IPS-NIHi11 (cell line): Measurements from ENCODE around the gene DHCR7.

Experiments
- DNase-seq: peaks from one replicate; pipeline ENCODE4 v3.0.0; 2012; ENCODE audit warnings: mixed read lengths, low spot score

Gene DHCR7

DNA sequence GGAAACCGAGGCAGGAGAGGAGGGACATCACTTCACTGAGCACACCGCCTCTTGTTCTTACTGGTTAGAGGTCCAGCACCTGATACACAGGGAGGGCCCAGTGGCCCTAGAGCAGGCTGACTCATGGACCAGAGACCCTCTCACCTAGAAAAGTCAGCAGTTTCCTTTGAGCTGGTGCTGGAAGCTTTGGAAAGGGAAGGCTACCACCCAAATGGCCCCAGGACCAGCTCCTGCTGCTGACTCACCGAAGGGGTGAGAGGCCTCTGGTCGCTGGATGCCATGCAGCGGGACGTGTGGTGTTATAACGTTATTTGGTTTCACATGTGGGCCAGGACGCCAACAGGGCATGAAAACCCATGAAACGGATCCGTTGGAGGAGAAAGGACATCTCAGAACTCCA is 8.6 kb upstream of the DHCR7 start:
- no peak for DNase-seq

DNA sequence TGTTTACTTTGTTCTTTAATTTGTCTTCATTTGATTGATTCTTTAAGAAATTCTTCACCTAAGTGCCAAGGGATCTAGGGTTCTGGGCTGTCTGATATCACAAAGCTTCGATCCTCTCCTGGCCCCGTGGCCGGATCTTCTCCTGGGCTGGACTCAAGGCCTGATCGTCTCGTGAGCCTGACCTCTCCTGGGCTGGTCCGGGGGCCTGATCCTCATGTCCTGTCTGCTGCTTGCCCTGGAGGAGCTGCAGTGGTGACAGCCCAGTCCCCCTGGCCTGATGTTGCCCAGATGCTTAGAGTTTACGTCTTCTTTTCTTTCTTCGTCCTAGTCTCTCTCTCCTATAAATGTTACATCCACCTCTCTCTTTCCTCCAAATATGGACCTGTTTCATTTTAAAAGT is 8.1 kb upstream of the DHCR7 start:
- no peak for DNase-seq

DNA sequence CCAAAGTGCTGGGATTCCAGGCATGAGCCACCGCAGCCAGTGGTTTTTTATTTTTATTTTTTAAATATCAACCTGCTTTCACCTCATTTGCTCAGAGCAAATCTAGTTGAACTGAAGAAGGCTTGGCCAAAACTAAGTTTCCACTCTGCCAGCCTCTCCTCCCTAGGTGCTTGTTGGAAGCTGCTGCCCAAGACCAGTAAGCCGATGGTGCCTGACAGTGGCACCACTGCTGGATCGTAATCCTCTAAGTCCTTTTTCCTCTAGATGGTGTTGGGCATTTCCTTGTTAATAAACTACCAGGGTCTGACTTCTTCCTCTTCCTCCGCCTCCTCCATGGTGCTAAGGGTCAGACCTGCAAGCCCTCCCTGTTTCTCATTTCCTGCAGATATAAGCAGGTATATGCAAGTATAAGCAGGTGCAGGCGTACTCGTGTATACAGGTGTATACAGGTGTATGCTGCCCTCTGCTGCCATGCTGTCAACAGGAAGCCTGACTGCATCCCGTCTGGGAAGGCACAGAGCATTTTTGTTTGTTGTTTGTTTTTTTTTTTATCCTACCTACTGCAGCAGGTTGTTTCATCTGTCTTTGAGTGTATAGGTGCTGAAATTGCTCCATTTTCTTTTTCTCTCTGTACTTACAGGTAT is 6.4 kb upstream of the DHCR7 start:
- no peak for DNase-seq

DNA sequence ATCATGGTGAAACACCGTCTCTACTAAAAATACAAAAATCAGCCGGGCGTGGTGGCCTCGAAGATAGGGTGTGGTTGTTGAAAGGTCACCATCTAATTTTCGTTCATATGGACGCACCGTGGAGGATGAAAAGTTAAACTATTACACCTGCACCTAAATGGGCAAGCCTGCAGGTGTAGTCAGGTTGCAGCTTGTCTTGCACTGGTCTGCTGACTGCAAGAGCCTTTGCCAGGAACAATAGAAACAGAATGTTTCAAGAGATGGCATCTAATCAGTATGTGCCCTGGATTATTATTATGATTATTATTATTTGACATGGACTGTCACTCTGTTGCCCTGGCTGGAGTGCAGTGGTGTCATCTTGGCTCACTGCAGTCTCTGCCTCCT is 5.7 kb upstream of the DHCR7 start:
- no peak for DNase-seq

DNA sequence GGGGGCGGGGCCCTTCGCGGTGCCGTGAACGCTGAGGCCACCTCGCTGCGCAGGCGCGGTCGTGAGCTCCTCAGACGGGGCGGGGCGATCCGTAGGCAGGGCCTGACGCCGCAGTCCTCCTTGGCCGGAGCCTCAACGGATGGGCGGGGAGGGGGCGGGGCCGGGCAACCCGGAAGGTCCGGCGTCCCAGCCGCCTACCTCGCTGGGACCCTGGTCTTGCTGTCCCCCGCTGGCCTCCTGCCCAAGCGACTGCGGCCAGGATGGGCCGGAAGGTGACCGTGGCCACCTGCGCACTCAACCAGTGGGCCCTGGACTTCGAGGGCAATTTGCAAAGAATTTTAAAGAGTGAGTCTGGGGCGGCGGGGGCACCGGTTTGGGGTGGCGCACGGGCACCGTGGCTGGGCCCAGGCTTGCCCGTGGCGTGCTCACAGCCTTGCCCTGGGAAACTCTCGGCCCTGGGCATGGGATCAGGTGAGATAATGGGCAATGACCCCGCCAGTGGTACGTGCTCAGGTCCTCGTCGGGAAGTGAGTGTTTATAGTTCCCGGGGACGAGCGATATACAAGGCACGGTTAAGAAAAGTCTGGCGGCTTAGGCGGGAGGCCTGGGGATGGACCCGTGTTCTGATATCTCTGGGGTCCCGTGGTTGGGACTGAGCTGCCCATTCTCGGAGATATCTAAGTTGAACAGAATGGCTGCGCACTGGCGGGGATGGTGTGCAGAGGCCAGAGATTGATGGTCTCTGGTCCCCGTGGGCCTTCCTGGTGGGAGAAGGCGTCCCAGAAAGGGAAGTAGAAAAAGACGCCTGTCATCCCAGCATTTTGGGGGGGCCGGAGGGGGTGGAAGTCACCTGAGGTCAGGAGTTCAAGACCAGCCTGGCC is 5.1 kb upstream of the DHCR7 start, which contains the start of gene NADSYN1:
TSS of gene NADSYN1 (plus strand) at position 167 of the 881 bp plus-strand sequence. CDS start at position 261, 94 bp downstream.
- DNase-seq, result peak; percentile 99

DNA sequence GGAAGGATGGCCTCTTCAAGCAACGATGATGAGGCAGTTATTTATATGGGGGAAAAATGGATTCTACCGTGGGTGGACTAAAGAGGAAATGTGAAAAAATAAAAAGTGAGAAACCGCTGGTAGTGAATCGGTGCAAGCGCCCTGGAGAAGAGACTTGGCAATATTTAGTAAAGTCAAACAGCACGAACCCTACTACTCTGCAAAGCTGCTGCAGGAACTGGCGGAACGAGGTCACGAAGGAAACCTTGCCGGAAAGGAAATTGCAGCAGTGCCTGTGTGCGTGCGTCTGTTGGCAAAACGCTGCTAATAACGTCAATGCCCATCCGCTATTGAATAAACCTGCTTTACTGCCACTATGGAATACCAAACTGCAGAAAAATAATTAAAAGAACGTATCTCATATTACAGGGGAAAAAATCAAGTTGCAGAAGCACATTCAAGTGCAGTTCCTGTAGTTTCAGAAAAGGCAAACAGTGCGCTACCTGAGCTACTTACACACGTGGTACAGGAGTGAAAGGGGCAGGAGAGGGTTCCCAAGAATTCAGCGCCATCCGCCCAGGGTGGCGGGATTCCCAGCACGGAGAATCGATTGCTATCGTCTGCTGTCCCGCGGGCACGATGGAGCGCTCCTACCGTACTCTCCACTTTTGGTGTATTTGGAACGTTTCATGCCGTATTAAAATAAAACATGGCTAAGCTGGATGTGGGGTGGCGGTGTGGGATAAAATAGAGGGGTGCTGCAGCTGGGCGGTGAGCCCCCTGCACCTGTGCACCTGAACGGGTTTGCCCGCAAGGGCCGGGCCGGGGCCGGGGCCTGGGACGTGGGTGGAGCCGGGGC is 4.2 kb upstream of the DHCR7 start:
- DNase-seq, result no peak

DNA sequence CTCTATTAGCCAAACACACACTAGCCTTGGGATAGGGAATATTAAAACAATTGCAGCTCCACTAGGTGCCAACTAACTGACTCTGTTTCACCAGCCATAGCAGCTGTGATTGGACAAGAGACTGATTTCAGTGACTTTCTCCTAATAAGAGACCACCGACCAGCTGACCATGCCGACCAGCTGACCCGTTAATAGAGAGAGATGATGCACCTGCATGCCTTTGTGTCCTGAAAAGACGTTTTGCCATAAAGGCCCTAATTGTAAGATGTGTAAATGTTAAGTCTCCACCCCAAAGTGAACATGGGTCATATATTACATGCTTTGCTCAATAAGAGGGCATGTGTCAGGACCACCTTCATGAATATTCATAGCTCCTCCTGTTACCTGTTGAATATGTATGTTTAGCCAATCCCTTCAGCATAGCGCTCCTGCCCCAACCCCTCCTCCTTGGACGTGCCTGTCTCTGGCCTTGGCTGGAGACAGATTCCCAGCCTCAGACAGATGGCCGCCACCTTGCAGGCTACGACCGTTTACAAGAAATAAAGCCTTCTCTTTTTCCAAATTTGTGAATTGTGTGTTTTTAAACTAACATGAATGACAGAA is 3.5 kb upstream of the DHCR7 start:
- no peak for DNase-seq

DNA sequence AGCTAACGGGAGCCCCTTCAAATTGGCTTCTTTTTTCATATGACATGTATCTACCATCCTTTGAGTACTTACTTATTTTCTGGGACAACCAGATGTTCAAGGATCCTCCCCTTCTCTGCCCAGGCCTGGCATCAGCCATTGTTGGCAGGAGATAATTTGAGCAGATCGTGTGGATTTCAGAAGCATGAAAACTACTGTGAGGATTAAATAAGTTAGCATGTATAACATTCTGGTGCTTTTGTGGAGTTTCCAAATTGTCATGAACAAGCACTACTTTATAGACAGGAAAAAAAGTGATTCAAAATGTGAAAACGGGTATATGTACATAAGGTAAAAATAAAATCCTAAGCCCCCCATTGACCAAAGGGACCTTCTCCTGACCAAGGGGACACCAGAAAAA is 2.7 kb upstream of the DHCR7 start:
- DNase-seq, result no peak

DNA sequence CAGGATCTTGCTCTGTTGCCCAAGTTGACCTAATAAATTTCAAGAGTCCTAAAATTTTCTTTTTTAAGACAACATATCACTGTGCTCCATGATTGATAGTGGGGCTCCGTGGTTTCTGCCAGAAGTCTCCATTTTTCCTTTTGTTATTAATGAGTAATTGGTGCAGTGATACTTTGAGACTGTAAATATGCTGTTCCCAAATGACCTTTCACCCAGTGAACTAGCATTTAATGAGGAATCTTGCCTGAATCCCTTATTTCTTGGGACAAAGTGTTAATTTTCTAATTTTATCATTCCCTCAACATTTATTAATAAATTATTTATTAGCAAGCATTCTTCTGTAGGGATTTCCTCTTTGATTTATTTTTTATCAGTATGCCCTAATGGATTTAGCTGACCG is 2.3 kb upstream of the DHCR7 start:
- no peak for DNase-seq

DNA sequence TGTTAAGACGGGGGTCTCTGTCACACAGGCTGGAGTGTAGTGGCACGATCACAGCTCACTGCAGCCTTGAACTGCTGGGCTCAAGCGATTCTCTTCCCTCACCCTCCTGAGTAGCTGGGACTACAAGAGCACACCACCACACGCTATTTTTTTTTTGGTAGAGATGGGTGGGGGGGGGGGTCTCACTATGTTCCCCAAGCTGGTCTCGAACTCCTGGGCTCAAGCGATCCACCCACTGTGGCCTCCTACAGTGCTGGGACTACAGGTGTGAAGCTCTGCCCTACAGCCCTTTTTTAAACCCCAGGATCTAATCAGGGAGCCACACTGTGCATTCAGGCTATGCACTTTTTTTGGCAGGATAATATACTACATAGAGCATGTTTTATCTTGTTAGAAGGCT is 1.4 kb upstream of the DHCR7 start:
- no peak for DNase-seq

DNA sequence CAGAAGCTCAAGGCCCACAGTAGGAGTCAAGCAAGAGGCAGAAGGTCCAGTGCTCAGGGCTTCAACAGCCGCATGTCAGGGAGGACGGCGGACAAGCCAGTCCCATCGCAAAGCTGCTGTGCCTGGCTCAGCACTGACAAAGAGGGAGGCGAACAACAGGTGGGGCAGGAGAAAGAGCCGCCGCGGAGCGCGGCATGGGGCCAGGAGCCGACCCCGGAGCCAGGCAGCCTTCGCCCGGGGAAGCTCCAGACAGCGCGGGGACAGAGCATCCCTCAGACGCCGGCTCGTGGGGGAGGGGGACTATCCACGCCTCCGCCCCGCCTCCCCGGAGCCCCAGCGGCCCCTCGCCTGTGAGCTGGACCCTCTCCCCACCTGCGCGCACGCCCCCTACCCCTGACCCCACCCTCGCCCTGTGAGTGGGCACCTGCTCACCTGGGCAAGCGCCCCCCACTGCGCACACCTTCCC is 369 bp downstream of the DHCR7 start:
- DNase-seq, result peak; percentile 75

DNA sequence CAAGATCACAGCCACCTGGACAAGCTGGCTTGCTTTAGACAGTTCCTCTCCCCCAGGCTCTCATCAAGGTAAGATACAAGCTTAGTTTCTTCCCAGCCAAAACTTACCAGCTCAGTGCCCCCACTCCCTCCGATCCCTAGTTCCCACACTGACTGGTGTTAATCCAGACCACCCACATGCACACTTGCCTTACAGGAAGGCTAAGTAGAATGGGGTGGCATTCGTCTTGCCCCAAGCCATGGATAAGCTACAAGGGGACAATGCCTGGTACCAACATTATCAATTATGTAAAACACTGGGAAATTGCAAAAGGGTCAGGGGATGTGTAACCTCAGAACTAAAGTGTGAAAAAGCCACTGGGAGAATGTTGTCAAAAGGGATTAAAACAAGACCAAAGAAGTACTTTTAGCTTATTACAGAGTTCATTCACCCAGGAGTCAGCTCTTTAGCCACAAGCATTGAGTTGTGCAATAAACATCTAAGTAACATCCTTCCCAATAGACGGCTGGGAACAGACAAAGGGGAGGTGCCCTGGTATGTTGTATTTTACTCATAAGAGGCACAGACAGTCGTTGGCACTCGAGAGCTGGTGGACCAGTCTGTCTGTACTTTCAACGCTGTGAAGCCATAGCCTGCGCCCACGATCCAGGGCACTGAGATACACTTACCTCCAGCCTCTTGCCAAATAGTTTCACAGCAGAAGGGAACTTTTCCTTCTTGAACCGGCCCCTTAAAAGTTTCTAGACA is 1.1 kb downstream of the DHCR7 start:
- no peak for DNase-seq

DNA sequence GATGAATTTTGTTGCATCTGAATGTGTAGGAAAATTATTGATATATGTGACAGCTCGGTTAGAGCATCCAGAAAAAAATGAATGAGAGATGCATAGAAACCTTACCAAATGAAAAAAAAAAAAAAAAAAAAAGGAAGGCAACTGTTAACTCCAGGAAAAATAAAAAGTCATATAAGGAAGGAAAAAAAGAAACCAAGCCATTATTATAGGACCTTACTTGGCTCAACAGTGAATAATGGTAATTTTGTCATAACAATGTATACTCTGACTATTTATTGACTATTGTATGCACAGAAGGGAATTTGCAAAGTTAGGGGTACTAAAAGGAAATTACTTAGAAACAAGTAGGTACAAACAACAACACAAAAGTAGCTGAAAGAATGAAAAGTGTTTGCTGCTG is 2.0 kb downstream of the DHCR7 start:
- DNase-seq, result no peak

DNA sequence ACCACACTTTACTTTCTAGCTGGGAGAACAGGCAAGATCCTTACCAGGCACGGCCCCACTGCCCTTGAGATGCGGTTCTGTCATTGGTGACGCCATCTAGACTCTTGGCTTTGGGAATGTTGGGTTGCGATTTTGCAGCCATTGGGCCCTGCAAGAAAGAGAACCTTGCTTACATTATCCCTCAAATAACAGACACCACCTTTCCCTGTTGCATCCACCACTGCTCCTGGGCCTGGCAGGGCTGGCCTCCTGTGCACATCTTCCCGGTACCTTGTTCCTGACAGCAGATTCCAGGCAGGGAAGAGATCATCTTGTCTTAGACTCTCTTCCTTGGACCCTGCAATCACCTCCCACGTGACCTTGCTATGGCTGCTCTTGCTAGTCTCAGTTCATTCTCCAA is 3.4 kb downstream of the DHCR7 start:
- DNase-seq, result no peak

DNA sequence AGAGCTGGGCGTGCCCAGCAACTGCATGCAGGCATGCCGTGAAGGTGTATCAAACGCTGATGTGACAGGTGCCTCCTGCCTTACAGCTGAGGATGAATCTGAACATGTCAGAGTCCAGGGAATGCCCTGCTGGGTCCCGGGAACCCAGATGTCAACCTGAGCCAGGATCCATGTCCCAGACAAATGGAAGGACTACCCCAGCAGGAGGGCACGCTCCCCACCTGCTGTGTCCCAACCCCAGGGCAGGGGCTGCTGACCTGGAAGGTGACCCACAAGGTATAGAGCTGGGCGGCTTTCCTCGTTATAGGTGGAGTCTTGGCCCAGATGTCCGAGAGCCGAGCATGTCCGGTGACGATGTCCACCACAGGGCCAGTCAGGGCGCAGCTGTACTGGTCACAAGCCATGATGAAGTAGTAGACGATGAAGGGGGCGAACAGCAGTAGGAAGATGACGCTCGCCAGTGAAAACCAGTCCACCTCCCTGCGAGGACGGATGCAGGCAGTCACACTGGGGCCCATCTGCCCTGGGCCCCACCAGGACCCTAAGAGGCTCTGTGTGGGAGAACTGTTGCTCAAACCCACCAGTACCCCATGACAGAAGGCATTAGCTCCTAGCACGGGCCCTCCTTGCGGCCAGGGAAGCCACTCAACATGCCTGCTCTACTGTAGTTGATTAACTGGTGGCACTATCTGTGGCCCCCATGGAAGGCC is 4.3 kb downstream of the DHCR7 start:
- no peak for DNase-seq

DNA sequence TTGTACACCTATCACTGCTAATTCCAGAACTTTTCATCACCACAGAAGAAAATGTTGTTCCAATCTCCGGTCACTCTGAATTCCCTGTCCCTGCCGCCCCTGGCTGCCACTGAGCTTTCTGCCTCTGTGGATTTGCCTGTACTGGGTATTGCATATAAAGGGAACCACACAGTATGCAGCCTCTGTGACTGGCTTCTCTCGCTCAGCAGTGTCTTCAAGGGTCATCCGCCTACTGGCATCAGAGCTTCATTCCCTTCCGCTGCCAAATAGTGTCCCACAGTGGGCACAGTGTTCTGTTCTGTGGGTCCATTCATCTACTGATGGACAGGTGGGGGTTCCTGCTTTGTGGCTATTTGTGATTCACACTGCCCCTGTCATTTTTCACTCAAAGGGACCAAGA is 5.3 kb downstream of the DHCR7 start:
- DNase-seq, result no peak

DNA sequence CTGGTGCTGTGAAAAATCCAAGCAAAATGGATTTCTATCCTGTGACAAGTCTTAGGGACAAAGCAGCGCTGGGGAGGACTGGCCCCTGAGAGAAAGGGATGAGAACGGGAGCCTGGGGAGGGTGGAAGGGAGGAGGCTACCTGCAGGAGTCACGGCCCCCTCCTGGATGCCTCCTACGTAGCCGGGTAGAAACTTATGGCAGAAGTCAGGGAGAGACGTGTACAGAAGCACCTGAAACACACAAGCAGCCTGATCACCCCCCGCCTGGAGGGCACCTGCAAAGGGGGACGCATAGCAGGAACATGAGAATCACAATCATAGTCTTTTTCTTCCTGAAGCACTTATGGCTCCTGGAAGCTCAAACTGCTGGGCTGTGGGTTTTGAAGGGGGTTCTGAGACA is 6.1 kb downstream of the DHCR7 start:
- no peak for DNase-seq

DNA sequence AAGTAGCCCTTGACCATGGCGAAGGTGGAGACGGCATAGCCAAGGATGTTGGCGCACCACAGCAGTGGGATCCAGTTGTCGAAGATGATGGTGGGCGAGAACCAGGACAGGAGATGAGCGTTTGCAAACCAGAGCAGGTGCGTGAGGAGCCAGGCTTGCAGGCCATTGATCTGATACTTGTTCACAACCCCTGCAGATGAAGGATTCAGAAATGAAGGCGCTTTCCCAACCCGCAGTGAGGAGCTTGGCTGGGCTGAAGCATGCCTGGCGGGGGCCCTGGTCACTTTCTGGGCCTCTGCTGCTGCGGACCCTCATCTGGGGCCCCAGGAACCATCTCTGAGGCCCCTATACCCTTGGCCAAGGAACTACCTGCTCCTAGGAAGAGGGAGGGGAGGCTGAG is 6.9 kb downstream of the DHCR7 start:
- DNase-seq, result no peak

DNA sequence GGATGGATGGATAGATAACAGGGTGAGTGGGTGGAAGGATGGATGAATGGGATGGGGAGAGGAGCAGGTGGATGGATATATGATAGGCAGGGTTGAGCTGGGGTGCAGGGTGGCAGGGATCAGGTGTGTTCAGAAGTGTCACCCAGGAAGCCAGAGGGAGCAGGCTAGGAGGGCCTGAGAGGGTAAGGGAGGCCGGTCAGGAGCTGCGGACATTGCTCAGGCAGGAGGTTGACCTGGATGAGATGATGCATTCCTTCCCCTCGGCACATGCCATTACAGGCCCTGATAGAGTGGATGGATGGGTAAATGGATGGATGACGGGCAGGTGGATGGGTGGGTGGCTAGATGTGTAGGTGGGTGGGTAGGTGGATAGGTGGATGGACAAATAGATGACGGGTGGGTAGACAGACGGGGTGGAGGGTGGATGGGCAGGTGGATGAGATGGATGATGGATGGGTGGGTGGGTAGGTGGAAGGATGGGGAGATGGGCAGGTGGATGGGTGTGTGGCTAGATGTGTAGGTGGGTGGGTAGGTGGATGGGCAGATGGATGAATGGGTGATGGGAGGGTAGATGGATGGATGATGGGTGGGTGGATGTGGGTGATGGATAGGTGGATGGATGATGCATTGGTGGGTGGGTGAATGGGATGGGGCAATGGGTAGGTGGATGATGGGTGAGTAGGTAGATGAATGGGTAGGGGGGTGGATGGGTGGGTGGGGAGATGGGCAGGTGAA is 8.0 kb downstream of the DHCR7 start:
- DNase-seq, result no peak

DNA sequence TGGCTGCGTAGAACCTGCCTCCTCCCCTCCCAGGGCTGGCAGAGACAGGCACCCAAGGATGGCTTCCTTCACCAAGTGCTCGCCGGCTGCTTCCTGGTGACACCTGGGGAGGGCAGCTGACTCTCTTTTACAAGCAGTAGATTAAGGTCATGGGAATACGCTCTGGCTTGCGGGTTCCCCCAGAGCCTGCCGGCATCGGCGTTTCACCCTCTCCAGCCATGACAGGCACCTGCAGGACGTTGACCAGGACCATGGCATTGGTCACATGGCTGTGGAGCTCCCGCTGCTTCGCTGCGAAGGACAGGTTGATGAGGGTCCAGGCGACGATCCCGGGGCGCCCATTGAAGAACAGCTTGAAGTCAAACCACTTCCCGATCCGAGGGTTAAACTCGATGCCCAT is 9.5 kb downstream of the DHCR7 start:
- DNase-seq, result no peak
